ENCODE measurements around the gene MRPL57. TPM values are rescaled to one million over a fixed set of nuclear protein-coding genes. Genes with fewer than 3 reads are reported as not detected.
"Not testable (repeated sequence)": the region's sequence is repeated elsewhere in the genome, so short reads cannot be mapped to it uniquely, and the experiment has no call there.

MRPL57 gene
- total RNA-seq, 2 donors from 2014 or later: 15.4 to 17.0 TPM

DNA sequence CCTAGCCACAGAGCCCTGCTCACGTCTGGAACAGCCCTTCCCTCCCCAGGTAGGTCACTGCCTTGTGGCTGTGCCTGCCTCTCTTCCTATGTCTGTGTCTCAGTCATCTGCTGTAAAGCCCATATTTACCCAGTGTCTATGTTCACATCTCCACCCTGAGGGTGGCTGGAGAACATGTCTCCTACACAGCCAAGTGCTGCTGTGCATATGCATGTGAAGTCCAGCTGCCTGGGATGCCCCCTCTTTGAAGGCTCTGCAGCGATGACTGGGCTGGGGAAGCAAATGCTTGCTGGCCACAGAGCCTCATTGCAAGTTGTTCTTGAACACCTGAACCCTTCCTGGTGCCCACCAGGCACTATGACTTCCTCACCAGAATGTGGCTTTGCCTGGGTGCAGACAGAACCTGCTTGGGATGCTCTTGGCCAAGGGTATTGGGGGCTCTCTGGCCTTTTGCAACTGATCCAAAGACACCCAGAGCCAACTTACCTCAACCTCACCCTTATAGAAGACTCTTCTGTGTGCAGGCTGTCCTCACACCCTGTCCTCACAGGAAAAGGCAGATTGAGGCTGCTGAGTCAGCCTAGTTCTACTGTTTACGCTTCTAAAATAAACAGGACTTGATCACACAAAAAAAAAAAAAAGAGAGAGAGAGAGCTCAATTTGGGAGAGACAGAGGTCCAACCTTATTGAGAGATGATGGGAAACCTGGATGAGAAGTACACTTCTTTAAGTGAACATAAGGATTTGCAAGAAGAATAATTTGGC lies 26.5 kb downstream of the MRPL57 start:
- peaks cover 6 to 8% of the 10 kb centered on the region in 2 donors for H3K36me3 Mint-ChIP-seq (ENCODE audit: insufficient read depth in 2 of 2)
- ATAC-seq (replicated peaks in 1 of 2) (no peak), DNase-seq (no peak)
- H3K4me1 Mint-ChIP-seq (ENCODE audit: low read depth): no peaks in the 10 kb centered on the region
- no peak overlapping the region for H3K27ac Mint-ChIP-seq
- peaks cover 6 to 8% of the 10 kb centered on the region in 2 donors for H3K9me3 Mint-ChIP-seq
- no peak overlapping the region for H3K4me3 Mint-ChIP-seq
- H3K27me3 Mint-ChIP-seq (ENCODE audit: low read depth): peaks cover 4% of the 10 kb centered on the region

DNA sequence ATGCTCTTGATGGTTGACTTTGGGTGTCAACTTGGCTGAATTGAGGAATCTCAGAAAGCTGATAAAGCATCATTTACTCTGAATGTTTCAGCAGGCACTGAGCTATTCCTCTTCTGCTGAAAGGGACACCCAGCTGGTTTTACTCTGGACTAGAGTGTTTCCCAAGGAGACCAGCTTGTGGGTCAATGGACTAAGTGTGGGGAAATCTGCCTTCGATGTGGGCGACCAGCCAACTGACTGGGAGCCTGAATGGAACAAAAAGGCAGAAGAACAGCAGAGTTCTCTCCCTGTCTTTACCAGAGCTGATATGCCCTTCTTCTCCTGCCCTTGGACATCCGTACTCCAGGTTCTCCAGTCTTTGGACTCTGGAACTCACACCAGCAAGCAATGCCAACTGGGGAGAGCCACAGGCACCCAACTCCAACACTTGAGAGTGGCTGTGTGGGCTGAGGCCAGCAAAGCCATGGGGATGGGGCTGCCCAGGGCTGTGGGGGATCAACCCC lies 32.2 kb downstream of the MRPL57 start:
- H3K4me1 Mint-ChIP-seq (ENCODE audit: low read depth): no peaks in the 10 kb centered on the region
- peaks cover 3 to 8% of the 10 kb centered on the region in 2 donors for H3K9me3 Mint-ChIP-seq
- no peak overlapping the region for H3K4me3 Mint-ChIP-seq
- H3K27me3 Mint-ChIP-seq (ENCODE audit: low read depth): peaks cover 20% of the 10 kb centered on the region
- no peak for ATAC-seq (replicated peaks in 1 of 2)
- no peak overlapping the region for H3K27ac Mint-ChIP-seq
- peaks cover 2 to 4% of the 10 kb centered on the region in 2 donors for H3K36me3 Mint-ChIP-seq (ENCODE audit: insufficient read depth in 2 of 2)
- no peak for DNase-seq

- Mint-ChIP-seq H3K9me3 (peaks cover 3 to 8% of the 10 kb centered on the region in 2 donors), H3K4me1 (ENCODE audit: low read depth) (no peaks in the 10 kb centered on the region), H3K36me3 (ENCODE audit: insufficient read depth in 2 of 2) (peaks cover 2 to 4% of the 10 kb centered on the region in 2 donors), H3K27me3 (ENCODE audit: low read depth) (peaks cover 26% of the 10 kb centered on the region), H3K4me3 (no peak overlapping the region), H3K27ac (no peak overlapping the region)
- ATAC-seq (replicated peaks in 1 of 2) (no peak), DNase-seq (no peak)
These were observed 35.8 kb downstream of the MRPL57 start for GRCh38 chr13:21212138-21212775.

DNA sequence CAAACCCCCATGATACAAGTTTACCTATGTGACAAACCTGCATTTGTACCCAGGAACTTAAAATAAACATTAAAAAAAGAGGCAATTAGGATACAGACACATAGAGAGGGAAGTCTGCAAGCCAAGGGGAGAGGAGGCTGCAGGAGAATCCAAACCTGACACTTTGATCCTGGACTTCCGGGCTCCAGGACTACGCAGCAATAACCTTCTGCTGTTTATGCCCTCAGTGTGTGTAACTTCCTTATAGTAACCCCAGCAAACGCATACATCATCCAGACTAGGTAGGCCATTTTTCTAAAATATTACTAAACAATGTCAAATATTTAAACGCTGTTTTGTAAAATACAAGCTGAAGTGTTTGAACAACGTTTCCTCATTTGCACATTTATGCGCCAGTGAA lies 39.0 kb downstream of the MRPL57 start:
- DNase-seq; H3K4me3 Mint-ChIP-seq; H3K27ac Mint-ChIP-seq; ATAC-seq (replicated peaks in 1 of 2); H3K36me3 Mint-ChIP-seq (ENCODE audit: insufficient read depth in 2 of 2); H3K9me3 Mint-ChIP-seq: not testable (repeated sequence)
- Mint-ChIP-seq H3K4me1 (ENCODE audit: low read depth) (peaks cover 17% of the 10 kb centered on the region), H3K27me3 (ENCODE audit: low read depth) (peaks cover 26% of the 10 kb centered on the region)

GRCh38 chr13:21216332-21216731 lies 39.9 kb downstream of the MRPL57 start:
- H3K36me3 Mint-ChIP-seq (ENCODE audit: insufficient read depth in 2 of 2): peaks cover 4 to 5% of the 10 kb centered on the region in 2 donors
- no peak for ATAC-seq (replicated peaks in 1 of 2)

DNA sequence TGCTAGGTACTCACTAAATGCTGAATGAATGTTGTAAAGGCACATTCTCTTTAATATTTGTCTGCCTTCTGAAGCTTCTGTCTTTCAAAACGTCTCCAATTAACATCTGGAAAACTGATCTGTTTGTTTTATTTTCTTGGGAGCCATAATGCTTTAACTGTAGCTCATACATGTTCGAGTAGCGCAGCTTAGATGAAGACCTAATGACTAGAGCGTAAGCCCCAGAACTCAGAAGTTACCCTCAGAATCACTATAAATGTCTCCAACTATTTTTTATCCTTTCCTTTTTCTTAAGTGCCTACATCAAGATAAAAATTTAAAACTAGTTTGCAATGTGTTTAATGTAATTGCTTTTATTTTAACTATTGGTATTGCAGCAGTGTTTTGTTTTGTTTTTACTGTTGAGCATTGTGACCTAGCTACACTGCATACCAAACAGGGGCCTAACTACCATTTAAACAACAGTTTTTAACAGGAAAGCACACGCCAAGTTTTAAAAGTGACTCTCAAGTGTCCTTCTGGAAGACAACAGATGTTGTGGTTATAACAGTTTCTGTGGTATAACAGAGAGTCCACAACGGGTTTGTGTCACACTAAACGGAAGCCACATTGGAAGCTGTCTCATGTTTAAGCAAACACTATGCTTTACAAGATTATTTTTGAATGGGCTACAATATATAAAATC lies 42.0 kb downstream of the MRPL57 start:
- ATAC-seq (replicated peaks in 1 of 2) (peak; percentile 90 to 94), DNase-seq (peak; percentile 24 to 28)
- Mint-ChIP-seq H3K9me3 (peaks cover 6 to 8% of the 10 kb centered on the region in 2 donors), H3K4me1 (ENCODE audit: low read depth) (peaks cover 17% of the 10 kb centered on the region), H3K4me3 (peak overlapping the region in 1 of 2 donors; percentile 56), H3K27me3 (ENCODE audit: low read depth) (peaks cover 19% of the 10 kb centered on the region), H3K27ac (peak overlapping the region; percentile 57), H3K36me3 (ENCODE audit: insufficient read depth in 2 of 2) (peaks cover 6 to 9% of the 10 kb centered on the region in 2 donors)

More at GRCh38 chr13:21216332-21216731, 39.9 kb downstream of the MRPL57 start:
- Mint-ChIP-seq H3K27me3 (ENCODE audit: low read depth) (peaks cover 20% of the 10 kb centered on the region), H3K27ac (no peak overlapping the region), H3K4me1 (ENCODE audit: low read depth) (peaks cover 17% of the 10 kb centered on the region), H3K9me3 (peaks cover 3 to 7% of the 10 kb centered on the region in 2 donors), H3K4me3 (no peak overlapping the region)
- no peak for DNase-seq

DNA sequence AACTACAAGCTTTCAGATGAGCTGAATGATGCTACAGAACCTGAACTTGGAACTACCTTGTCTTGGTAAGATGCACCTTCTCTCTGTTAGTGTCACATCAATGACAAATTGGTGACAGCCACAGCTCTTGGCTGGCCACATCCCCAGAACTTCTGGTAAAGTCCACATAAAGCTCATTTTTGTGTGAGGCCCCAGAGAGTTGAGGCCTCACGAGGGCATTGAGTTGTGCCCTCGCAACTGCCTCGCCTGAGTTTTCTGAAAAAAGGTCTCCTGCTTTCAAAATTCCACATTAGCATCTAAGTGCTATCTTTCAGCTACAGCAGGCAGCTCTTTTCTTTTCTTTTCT lies 42.6 kb downstream of the MRPL57 start:
- ATAC-seq (replicated peaks in 1 of 2) (no peak), DNase-seq (peak; percentile 22 to 35)
- H3K27ac Mint-ChIP-seq: no peak overlapping the region
- H3K36me3 Mint-ChIP-seq (ENCODE audit: insufficient read depth in 2 of 2): peaks cover 6 to 9% of the 10 kb centered on the region in 2 donors
- H3K4me3 Mint-ChIP-seq: peak overlapping the region in 1 of 2 donors; percentile 37
- peaks cover 6 to 8% of the 10 kb centered on the region in 2 donors for H3K9me3 Mint-ChIP-seq
- H3K4me1 Mint-ChIP-seq (ENCODE audit: low read depth): peaks cover 17% of the 10 kb centered on the region
- H3K27me3 Mint-ChIP-seq (ENCODE audit: low read depth): peaks cover 24% of the 10 kb centered on the region

- peak overlapping the region in 1 of 2 donors; percentile 37 for H3K4me3 Mint-ChIP-seq
- not testable (repeated sequence) for DNase-seq; H3K36me3 Mint-ChIP-seq (ENCODE audit: insufficient read depth in 2 of 2); ATAC-seq (replicated peaks in 1 of 2); H3K9me3 Mint-ChIP-seq; H3K27ac Mint-ChIP-seq
- peaks cover 17% of the 10 kb centered on the region for H3K4me1 Mint-ChIP-seq (ENCODE audit: low read depth)
- H3K27me3 Mint-ChIP-seq (ENCODE audit: low read depth): peaks cover 28% of the 10 kb centered on the region
These were observed 43.3 kb downstream of the MRPL57 start for GRCh38 chr13:21219716-21220115.

DNA sequence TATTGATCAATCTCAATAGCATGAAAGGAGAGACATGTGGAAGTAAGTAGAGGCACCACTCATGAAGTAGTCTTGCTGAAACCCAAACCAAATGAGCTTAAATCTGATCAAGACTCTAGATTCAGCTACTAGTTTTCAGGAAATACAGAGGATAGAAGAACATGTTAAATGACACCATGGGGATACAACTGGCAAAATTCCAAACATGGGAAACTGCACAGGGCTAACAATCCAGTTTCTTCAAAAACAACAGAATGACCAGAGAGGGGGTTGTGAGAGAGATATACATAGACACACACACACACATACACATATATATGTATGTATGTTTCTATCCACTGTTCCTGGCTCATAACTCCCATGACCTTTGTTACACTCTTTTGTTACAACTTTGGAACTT lies 44.8 kb downstream of the MRPL57 start:
- H3K4me1 Mint-ChIP-seq (ENCODE audit: low read depth): peaks cover 17% of the 10 kb centered on the region
- H3K27ac Mint-ChIP-seq: no peak overlapping the region
- H3K4me3 Mint-ChIP-seq: no peak overlapping the region
- ATAC-seq (replicated peaks in 1 of 2) (no peak), DNase-seq (no peak)
- H3K36me3 Mint-ChIP-seq (ENCODE audit: insufficient read depth in 2 of 2): peaks cover 6 to 9% of the 10 kb centered on the region in 2 donors
- peaks cover 22% of the 10 kb centered on the region for H3K27me3 Mint-ChIP-seq (ENCODE audit: low read depth)
- H3K9me3 Mint-ChIP-seq: peaks cover 6 to 8% of the 10 kb centered on the region in 2 donors

- Mint-ChIP-seq H3K27me3 (ENCODE audit: low read depth) (peaks cover 22% of the 10 kb centered on the region), H3K4me3 (no peak overlapping the region), H3K27ac (no peak overlapping the region), H3K4me1 (ENCODE audit: low read depth) (no peaks in the 10 kb centered on the region), H3K36me3 (ENCODE audit: insufficient read depth in 2 of 2) (peaks cover 6 to 9% of the 10 kb centered on the region in 2 donors), H3K9me3 (peaks cover 6 to 8% of the 10 kb centered on the region in 2 donors)
- DNase-seq (no peak), ATAC-seq (replicated peaks in 1 of 2) (no peak)
These were observed 48.6 kb downstream of the MRPL57 start for GRCh38 chr13:21225082-21225481.

GRCh38 chr13:21225841-21226581 lies 49.6 kb downstream of the MRPL57 start:
- peaks cover 3% of the 10 kb centered on the region for H3K4me1 Mint-ChIP-seq (ENCODE audit: low read depth)
- no peak for DNase-seq
- no peak for ATAC-seq (replicated peaks in 1 of 2)
- peaks cover 22% of the 10 kb centered on the region for H3K27me3 Mint-ChIP-seq (ENCODE audit: low read depth)
- peaks cover 6 to 9% of the 10 kb centered on the region in 2 donors for H3K36me3 Mint-ChIP-seq (ENCODE audit: insufficient read depth in 2 of 2)
- H3K9me3 Mint-ChIP-seq: peaks cover 6 to 8% of the 10 kb centered on the region in 2 donors
- no peak overlapping the region for H3K4me3 Mint-ChIP-seq
- no peak overlapping the region for H3K27ac Mint-ChIP-seq

DNA sequence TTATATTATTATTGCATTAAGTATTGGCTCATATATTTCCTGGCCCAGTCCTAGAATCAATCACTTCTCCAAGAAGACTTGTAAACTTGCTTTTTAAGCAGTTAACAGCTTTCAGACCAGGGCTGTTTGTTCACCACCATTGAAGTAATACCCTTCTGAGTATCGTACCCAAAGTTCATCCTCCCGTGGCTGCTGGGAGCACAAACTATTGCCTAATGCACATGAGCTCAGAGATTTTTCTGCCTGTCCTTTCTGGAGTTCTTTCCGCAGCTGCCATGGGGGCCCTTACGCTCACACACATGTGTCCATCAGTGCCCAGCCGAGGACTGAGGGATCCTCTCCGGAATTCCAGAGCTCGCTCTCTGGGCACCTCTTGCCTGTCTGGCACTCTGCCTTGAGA lies 51.5 kb downstream of the MRPL57 start:
- Mint-ChIP-seq H3K9me3 (no peaks in the 10 kb centered on the region), H3K27ac (no peak overlapping the region), H3K4me1 (ENCODE audit: low read depth) (peaks cover 18% of the 10 kb centered on the region), H3K4me3 (no peak overlapping the region), H3K27me3 (ENCODE audit: low read depth) (peaks cover 14% of the 10 kb centered on the region), H3K36me3 (ENCODE audit: insufficient read depth in 2 of 2) (no peaks in the 10 kb centered on the region)
- ATAC-seq (replicated peaks in 1 of 2) (no peak), DNase-seq (no peak)

Data from activated T-cell treated with anti-CD3 and anti-CD28 coated beads, Interleukin-2, amount 50 U/mL, for 72 hours (primary cell).